Glutamatergic neuron (in vitro differentiated cells): ENCODE data around the gene LAP3. TPM values are rescaled to one million over a fixed set of nuclear protein-coding genes. Genes with fewer than 3 reads are reported as not detected.

Experiments
- DNase-seq: peaks from one replicate; pipeline ENCODE4 v3.0.0; 2022
- H3K27ac Mint-ChIP-seq: one replicate; pipeline ENCODE4 v1.8.0; 2020; ENCODE audit warnings: mild to moderate bottlenecking, mixed read lengths, inconsistent platforms; ENCODE audit not compliant: unreplicated experiment
- H3K27me3 Mint-ChIP-seq: one replicate; pipeline ENCODE4 v1.8.0; 2020; ENCODE audit warnings: mild to moderate bottlenecking, moderate library complexity, mixed read lengths, inconsistent platforms; ENCODE audit not compliant: unreplicated experiment
- H3K36me3 Mint-ChIP-seq: one replicate; pipeline ENCODE4 v1.8.0; 2020; ENCODE audit warnings: mild to moderate bottlenecking, mixed read lengths, inconsistent platforms; ENCODE audit not compliant: unreplicated experiment
- H3K4me1 Mint-ChIP-seq: one replicate; pipeline ENCODE4 v1.8.0; 2020; ENCODE audit warnings: mild to moderate bottlenecking, low read depth, mixed read lengths, inconsistent platforms; ENCODE audit not compliant: unreplicated experiment
- H3K4me3 Mint-ChIP-seq: one replicate; pipeline ENCODE4 v1.8.0; 2020; ENCODE audit warnings: mild to moderate bottlenecking, mixed read lengths, inconsistent platforms; ENCODE audit not compliant: unreplicated experiment
- H3K9me3 Mint-ChIP-seq: one replicate; pipeline ENCODE4 v1.8.0; 2020; ENCODE audit warnings: mild to moderate bottlenecking, moderate library complexity, mixed read lengths, inconsistent platforms; ENCODE audit not compliant: unreplicated experiment
- CTCF ChIP-seq: fragments of 200-600 bp; sonication (generic); IDR thresholded peaks from one replicate; pipeline ENCODE4 v1.5.0; 2021; ENCODE audit not compliant: partially characterized antibody, unreplicated experiment
- total RNA-seq: library from RNA; stranded (reverse); fragmentation: NEBNext Ultra II Directional; extraction: Animal tissue kit (Norgen Biotek cat#: 25700); gene quantifications from one replicate; pipeline ENCODE4 v1.2.1, GENCODE V29; 2021; ENCODE audit not compliant: unreplicated experiment

Gene LAP3
- total RNA-seq, 1 donor from 2014 or later = 24.9 TPM

GRCh38 chr4:17605236-17605635 is 28.2 kb downstream of the LAP3 start:
- TF ChIP-seq CTCF = no peak
- no peaks in the 10 kb centered on the region for H3K4me1 Mint-ChIP-seq

GRCh38 chr4:17613761-17614415 is 36.9 kb downstream of the LAP3 start:
- no peaks in the 10 kb centered on the region for H3K4me1 Mint-ChIP-seq

More at GRCh38 chr4:17605236-17605635, 28.2 kb downstream of the LAP3 start:
- Mint-ChIP-seq H3K27ac (no peak overlapping the region), H3K27me3 (no peaks in the 10 kb centered on the region), H3K9me3 (peaks cover 3% of the 10 kb centered on the region), H3K4me3 (no peak overlapping the region), H3K36me3 (no peaks in the 10 kb centered on the region)
- no peak for DNase-seq

GRCh38 chr4:17614416-17615299 is 37.7 kb downstream of the LAP3 start, which contains the start of gene MED28:
Gene MED28, plus strand, starts transcription at chr4:17614641. Its CDS starts 14 bp downstream, at chr4:17614655.
- no peaks in the 10 kb centered on the region for H3K36me3 Mint-ChIP-seq
- H3K4me1 Mint-ChIP-seq = no peaks in the 10 kb centered on the region
- peak; percentile 97 for DNase-seq
- H3K9me3 Mint-ChIP-seq = peaks cover 1% of the 10 kb centered on the region
- H3K4me3 Mint-ChIP-seq = peak within 1 kb of the TSS; percentile 98
- peak; percentile 11 for TF ChIP-seq CTCF
- peaks cover 4% of the 10 kb centered on the region for H3K27me3 Mint-ChIP-seq
- H3K27ac Mint-ChIP-seq = peak within 1 kb of the TSS; percentile 93

More at GRCh38 chr4:17613761-17614415, 36.9 kb downstream of the LAP3 start:
- Mint-ChIP-seq H3K36me3 (no peaks in the 10 kb centered on the region), H3K4me3 (peak overlapping the region; percentile 98), H3K27me3 (peaks cover 4% of the 10 kb centered on the region), H3K27ac (peak overlapping the region; percentile 93), H3K9me3 (peaks cover 1% of the 10 kb centered on the region)
- DNase-seq = peak; percentile 22
- TF ChIP-seq CTCF = no peak

GRCh38 chr4:17616283-17616682 is 39.3 kb downstream of the LAP3 start:
- H3K4me3 Mint-ChIP-seq = peak overlapping the region; percentile 69

More at GRCh38 chr4:17616283-17616682, 39.3 kb downstream of the LAP3 start:
- Mint-ChIP-seq H3K4me1 (no peaks in the 10 kb centered on the region), H3K27me3 (peaks cover 4% of the 10 kb centered on the region), H3K36me3 (no peaks in the 10 kb centered on the region), H3K27ac (no peak overlapping the region), H3K9me3 (peaks cover 1% of the 10 kb centered on the region)
- TF ChIP-seq CTCF = no peak
- no peak for DNase-seq
